ENCODE measurements around the gene RIPPLY2.

The RIPPLY2 gene

GRCh38 chr6:83852528-83853177 lies 507 bp upstream of the RIPPLY2 start:
- DNase-seq (ENCODE audit: low read depth, low spot score) = no peak
- Histone ChIP-seq H3K27ac (no peak overlapping the region), H3K36me3 (ENCODE audit: insufficient read depth, low read length) (no peaks in the 10 kb centered on the region), H3K9me3 (ENCODE audit: low read depth, low read length) (no peaks in the 10 kb centered on the region), H3K9ac (ENCODE audit: insufficient read length) (no peak overlapping the region), H3K4me3 (peak overlapping the region; percentile 70)
- TF ChIP-seq EZH2 (IDR thresholded peaks at IDR 0.05) (no peak), POLR2AphosphoS5 (IDR thresholded peaks at IDR 0.05; ENCODE audit: borderline replicate concordance, low read depth, low read length) (no peak), FOXP2 (optimal IDR thresholded peaks at IDR 0.05; ENCODE audit: control extremely low read depth, extremely low read length, insufficient read depth) (no peak)

GRCh38 chr6:83854001-83854501 lies 891 bp downstream of the RIPPLY2 start:
- Histone ChIP-seq H3K4me3 (no peak overlapping the region), H3K36me3 (ENCODE audit: insufficient read depth, low read length) (no peaks in the 10 kb centered on the region), H3K9me3 (ENCODE audit: low read depth, low read length) (no peaks in the 10 kb centered on the region), H3K27ac (no peak overlapping the region), H3K9ac (ENCODE audit: insufficient read length) (no peak overlapping the region)
- TF ChIP-seq EZH2 (IDR thresholded peaks at IDR 0.05) = no peak
- TF ChIP-seq POLR2AphosphoS5 (IDR thresholded peaks at IDR 0.05; ENCODE audit: borderline replicate concordance, low read depth, low read length) = no peak
- TF ChIP-seq FOXP2 (optimal IDR thresholded peaks at IDR 0.05; ENCODE audit: control extremely low read depth, extremely low read length, insufficient read depth) = no peak
- DNase-seq (ENCODE audit: low read depth, low spot score) = no peak

- TF ChIP-seq POLR2AphosphoS5 (IDR thresholded peaks at IDR 0.05; ENCODE audit: borderline replicate concordance, low read depth, low read length) (no peak), FOXP2 (optimal IDR thresholded peaks at IDR 0.05; ENCODE audit: control extremely low read depth, extremely low read length, insufficient read depth) (no peak), EZH2 (IDR thresholded peaks at IDR 0.05) (no peak)
- DNase-seq (ENCODE audit: low read depth, low spot score) = no peak
- H3K4me3 ChIP-seq = no peak overlapping the region
- no peaks in the 10 kb centered on the region for H3K36me3 ChIP-seq (ENCODE audit: insufficient read depth, low read length)
- H3K27ac ChIP-seq = no peak overlapping the region
- H3K9ac ChIP-seq (ENCODE audit: insufficient read length) = no peak overlapping the region
- no peaks in the 10 kb centered on the region for H3K9me3 ChIP-seq (ENCODE audit: low read depth, low read length)
Observed at GRCh38 chr6:83854766-83855165, 1.6 kb downstream of the RIPPLY2 start.

- H3K9me3 ChIP-seq (ENCODE audit: low read depth, low read length) = no peaks in the 10 kb centered on the region
- no peaks in the 10 kb centered on the region for H3K36me3 ChIP-seq (ENCODE audit: insufficient read depth, low read length)
- no peak within 1 kb of the TSS for H3K27ac ChIP-seq
- peak within 1 kb of the TSS; percentile 70 for H3K9ac ChIP-seq (ENCODE audit: insufficient read length)
- DNase-seq (ENCODE audit: low read depth, low spot score) = peak; percentile 78
- peak within 1 kb of the TSS; percentile 89 for H3K4me3 ChIP-seq
- TF ChIP-seq FOXP2 (optimal IDR thresholded peaks at IDR 0.05; ENCODE audit: control extremely low read depth, extremely low read length, insufficient read depth) = no peak
- TF ChIP-seq POLR2AphosphoS5 (IDR thresholded peaks at IDR 0.05; ENCODE audit: borderline replicate concordance, low read depth, low read length) = peak; percentile 95
Observed at GRCh38 chr6:83859410-83860358, 6.5 kb downstream of the RIPPLY2 start, which contains the start of gene CYB5R4. Gene CYB5R4, plus strand, starts transcription at chr6:83859689. Its CDS starts 94 bp downstream, at chr6:83859783.

GRCh38 chr6:83860359-83860755 lies 7.2 kb downstream of the RIPPLY2 start:
- H3K9ac ChIP-seq (ENCODE audit: insufficient read length) = peak overlapping the region; percentile 70
- TF ChIP-seq EZH2 (IDR thresholded peaks at IDR 0.05) (no peak), POLR2AphosphoS5 (IDR thresholded peaks at IDR 0.05; ENCODE audit: borderline replicate concordance, low read depth, low read length) (no peak), FOXP2 (optimal IDR thresholded peaks at IDR 0.05; ENCODE audit: control extremely low read depth, extremely low read length, insufficient read depth) (no peak)
- no peaks in the 10 kb centered on the region for H3K9me3 ChIP-seq (ENCODE audit: low read depth, low read length)
- DNase-seq (ENCODE audit: low read depth, low spot score) = no peak
- H3K36me3 ChIP-seq (ENCODE audit: insufficient read depth, low read length) = no peaks in the 10 kb centered on the region
- H3K27ac ChIP-seq = no peak overlapping the region
- peak overlapping the region; percentile 89 for H3K4me3 ChIP-seq

- Histone ChIP-seq H3K36me3 (ENCODE audit: insufficient read depth, low read length) (no peaks in the 10 kb centered on the region), H3K4me3 (peak overlapping the region; percentile 89), H3K27ac (no peak overlapping the region), H3K9ac (ENCODE audit: insufficient read length) (no peak overlapping the region), H3K9me3 (ENCODE audit: low read depth, low read length) (no peaks in the 10 kb centered on the region)
- TF ChIP-seq FOXP2 (optimal IDR thresholded peaks at IDR 0.05; ENCODE audit: control extremely low read depth, extremely low read length, insufficient read depth) (no peak), POLR2AphosphoS5 (IDR thresholded peaks at IDR 0.05; ENCODE audit: borderline replicate concordance, low read depth, low read length) (no peak), EZH2 (IDR thresholded peaks at IDR 0.05) (no peak)
- DNase-seq (ENCODE audit: low read depth, low spot score) = no peak
Observed at GRCh38 chr6:83860782-83861495, 7.8 kb downstream of the RIPPLY2 start.

- Histone ChIP-seq H3K4me3 (no peak overlapping the region), H3K36me3 (ENCODE audit: insufficient read depth, low read length) (peaks cover 13% of the 10 kb centered on the region), H3K9me3 (ENCODE audit: low read depth, low read length) (no peaks in the 10 kb centered on the region), H3K9ac (ENCODE audit: insufficient read length) (no peak overlapping the region), H3K27ac (no peak overlapping the region)
- no peak for DNase-seq (ENCODE audit: low read depth, low spot score)
- TF ChIP-seq POLR2AphosphoS5 (IDR thresholded peaks at IDR 0.05; ENCODE audit: borderline replicate concordance, low read depth, low read length) = no peak
- no peak for TF ChIP-seq EZH2 (IDR thresholded peaks at IDR 0.05)
- no peak for TF ChIP-seq FOXP2 (optimal IDR thresholded peaks at IDR 0.05; ENCODE audit: control extremely low read depth, extremely low read length, insufficient read depth)
Observed at GRCh38 chr6:83862776-83863471, 9.8 kb downstream of the RIPPLY2 start.
